K562 (cell line): ENCODE measurements around the gene VEGFB. TPM values are rescaled to one million over a fixed set of nuclear protein-coding genes. Genes with fewer than 3 reads are reported as not detected.

ENCODE experiments used
- ARHGAP35 ChIP-seq: fragments of 450-650 bp; IDR thresholded peaks from 2 replicates; pipeline ENCODE4 v1.6.1; 2018; ENCODE audit not compliant: partially characterized antibody
- BACH1 ChIP-seq: fragments of 200-800 bp; sonication (Bioruptor generic); IDR thresholded peaks from 2 replicates; pipeline ENCODE4 v1.6.1; 2016; ENCODE audit warnings: missing genetic modification characterization, missing compliant biosample characterization
- CEBPG ChIP-seq, 3 experiments: fragments of 200-800 bp in 1 of 3; sonication (Bioruptor generic) in 1 of 3; sonication (generic) in 1 of 3; formaldehyde crosslinking in 1 of 3; IDR thresholded peaks in 2 of 3; conservative IDR thresholded peaks in 1 of 3; 2 replicates each; pipeline versions ENCODE4 v1.6.1 to v1.8.0; 2016 to 2022; ENCODE audit warnings: missing compliant biosample characterization in 2 of 3, missing genetic modification characterization in 2 of 3, mild to moderate bottlenecking in 1 of 3, missing genetic modification reagents in 1 of 3
- DDX20 ChIP-seq: fragments of 450-650 bp; IDR thresholded peaks from 2 replicates; pipeline ENCODE4 v1.6.1; 2016; ENCODE audit warnings: missing genetic modification characterization, low read depth, mild to moderate bottlenecking, missing compliant biosample characterization, moderate library complexity
- EZH2 ChIP-seq: IDR thresholded peaks from 2 replicates; pipeline ENCODE4 v1.6.1; 2012; ENCODE audit warnings: low read depth, mild to moderate bottlenecking, inconsistent platforms, low read length, borderline replicate concordance
- GATA2 ChIP-seq: sonication (generic); formaldehyde crosslinking; IDR thresholded peaks from 2 replicates; pipeline ENCODE4 v1.4.0; 2020; ENCODE audit warnings: mild to moderate bottlenecking, missing genetic modification reagents
- HDAC8 ChIP-seq: fragments of 450-650 bp; IDR thresholded peaks from 2 replicates; pipeline ENCODE4 v1.6.1; 2016; ENCODE audit warnings: mild to moderate bottlenecking, missing genetic modification characterization, moderate library complexity, missing compliant biosample characterization
- LEF1 ChIP-seq: fragments of 450-650 bp; IDR thresholded peaks from 2 replicates; pipeline ENCODE4 v1.6.1; 2016; ENCODE audit warnings: mild to moderate bottlenecking
- MTA3 ChIP-seq: fragments of 450-650 bp; formaldehyde crosslinking; IDR thresholded peaks from 2 replicates; pipeline ENCODE4 v1.6.1; 2017; ENCODE audit warnings: mild to moderate bottlenecking, borderline replicate concordance
- NBN ChIP-seq: fragments of 450-650 bp; IDR thresholded peaks from 2 replicates; pipeline ENCODE4 v1.6.1; 2016; ENCODE audit warnings: low read depth, mild to moderate bottlenecking
- NRF1 ChIP-seq, 2 experiments: fragments of 450-650 bp; IDR thresholded peaks in 1 of 2; conservative IDR thresholded peaks in 1 of 2; 2 replicates each; pipeline ENCODE4 v1.6.1; 2014; ENCODE audit warnings: mild to moderate bottlenecking in 2 of 2
- OTX1 ChIP-seq: fragments of 450-650 bp; formaldehyde crosslinking; IDR thresholded peaks from 2 replicates; pipeline ENCODE4 v1.4.0; 2022; ENCODE audit warnings: mild to moderate bottlenecking
- RUNX1 ChIP-seq: sonication (generic); IDR thresholded peaks from 2 replicates; pipeline ENCODE4 v1.6.1; 2016; ENCODE audit warnings: antibody characterized with exemption, low read depth
- SNIP1 ChIP-seq: fragments of 450-650 bp; IDR thresholded peaks from 2 replicates; pipeline ENCODE4 v1.7.1; 2017; ENCODE audit warnings: low read depth, mild to moderate bottlenecking
- ZNF408 ChIP-seq: fragments of 250-450 bp; sonication (Bioruptor Pico); IDR thresholded peaks from 2 replicates; pipeline ENCODE4 v1.4.0; 2020; ENCODE audit warnings: low read depth, mild to moderate bottlenecking, moderate library complexity
- ZNF445 ChIP-seq: fragments of 250-450 bp; sonication (Bioruptor Pico); IDR thresholded peaks from 2 replicates; pipeline ENCODE4 v1.4.0; 2020; ENCODE audit warnings: low read depth, mild to moderate bottlenecking, moderate library complexity
- ZNF780A ChIP-seq: fragments of 250-450 bp; sonication (Bioruptor Pico); IDR thresholded peaks from 2 replicates; pipeline ENCODE4 v1.5.0; 2021; ENCODE audit warnings: mild to moderate bottlenecking
- polyA plus RNA-seq, 8 experiments: library from polyadenylated mRNA; depleted of rRNA in 4 of 8; stranded (reverse) in 5 of 8; unstranded in 3 of 8; fragments of >200 nt; fragmentation: Nextera tagmentation in 2 of 8; fragmentation: Illumina TruSeq in 1 of 8; extraction: Ambion mirVana in 2 of 8; extraction: Trizol in 1 of 8; gene quantifications; 2 replicates each; pipeline versions ENCODE4 v1.2.1 to v1.2.3, GENCODE V29; 2011 to 2014; ENCODE audit warnings: inconsistent platforms in 1 of 8, missing spikeins in 1 of 8
- total RNA-seq, 7 experiments: library from RNA; depleted of rRNA in 6 of 7; stranded (reverse); fragments of >200 nt in 6 of 7; fragmentation: Illumina TruSeq in 2 of 7; extraction: Trizol in 2 of 7; gene quantifications; 2 replicates each; pipeline versions ENCODE4 v1.2.1 to v1.2.3, GENCODE V29; 2011 to 2021; ENCODE audit warnings: low replicate concordance in 1 of 7
- TF ChIP-seq, protein P1 (sequence below): fragments of 250-450 bp; sonication (Bioruptor Pico); IDR thresholded peaks from 2 replicates; pipeline ENCODE4 v1.5.0; 2022; ENCODE audit warnings: mild to moderate bottlenecking
- TF ChIP-seq, protein P2 (sequence below): fragments of 450-650 bp; IDR thresholded peaks from 2 replicates; pipeline ENCODE4 v1.6.1; 2016; ENCODE audit warnings: borderline replicate concordance
- TF ChIP-seq, protein P3 (sequence below): IDR thresholded peaks from 3 replicates; pipeline ENCODE4 v1.6.1; 2011; ENCODE audit warnings: borderline replicate concordance, mild to moderate bottlenecking, moderate library complexity; ENCODE audit not compliant: insufficient read length; ENCODE audit errors: extremely low read depth

The VEGFB gene
- total and polyA plus RNA-seq, 9 of the 15 experiments (the other 6 are each of a cell fraction or from before 2014, with no cell fraction given) = 11.0 to 83.4 (median 25.7) TPM

GRCh38 chr11:64246871-64247728, 12.7 kb downstream of the VEGFB start, which contains the start of gene PPP1R14B (continued):
- TF ChIP-seq, protein P1, sequence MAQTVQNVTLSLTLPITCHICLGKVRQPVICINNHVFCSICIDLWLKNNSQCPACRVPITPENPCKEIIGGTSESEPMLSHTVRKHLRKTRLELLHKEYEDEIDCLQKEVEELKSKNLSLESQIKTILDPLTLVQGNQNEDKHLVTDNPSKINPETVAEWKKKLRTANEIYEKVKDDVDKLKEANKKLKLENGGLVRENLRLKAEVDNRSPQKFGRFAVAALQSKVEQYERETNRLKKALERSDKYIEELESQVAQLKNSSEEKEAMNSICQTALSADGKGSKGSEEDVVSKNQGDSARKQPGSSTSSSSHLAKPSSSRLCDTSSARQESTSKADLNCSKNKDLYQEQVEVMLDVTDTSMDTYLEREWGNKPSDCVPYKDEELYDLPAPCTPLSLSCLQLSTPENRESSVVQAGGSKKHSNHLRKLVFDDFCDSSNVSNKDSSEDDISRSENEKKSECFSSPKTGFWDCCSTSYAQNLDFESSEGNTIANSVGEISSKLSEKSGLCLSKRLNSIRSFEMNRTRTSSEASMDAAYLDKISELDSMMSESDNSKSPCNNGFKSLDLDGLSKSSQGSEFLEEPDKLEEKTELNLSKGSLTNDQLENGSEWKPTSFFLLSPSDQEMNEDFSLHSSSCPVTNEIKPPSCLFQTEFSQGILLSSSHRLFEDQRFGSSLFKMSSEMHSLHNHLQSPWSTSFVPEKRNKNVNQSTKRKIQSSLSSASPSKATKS (CRISPR knock-in tag) = no peak
- no peak for TF ChIP-seq ARHGAP35
- TF ChIP-seq NBN = no peak
- TF ChIP-seq ZNF408 = no peak
- no peak for TF ChIP-seq DDX20 (tag)
- no peak for TF ChIP-seq RUNX1
- TF ChIP-seq NRF1 (conservative IDR thresholded peaks at IDR 0.05 in 1 of 2, IDR thresholded peaks at IDR 0.05 in 1 of 2) = peak; percentile 62 to 73
- no peak for TF ChIP-seq BACH1 (tag)
- no peak; the same call in 1 of the 2 replicates for TF ChIP-seq HDAC8 (tag)
- no peak for TF ChIP-seq EZH2
- TF ChIP-seq, protein P2, sequence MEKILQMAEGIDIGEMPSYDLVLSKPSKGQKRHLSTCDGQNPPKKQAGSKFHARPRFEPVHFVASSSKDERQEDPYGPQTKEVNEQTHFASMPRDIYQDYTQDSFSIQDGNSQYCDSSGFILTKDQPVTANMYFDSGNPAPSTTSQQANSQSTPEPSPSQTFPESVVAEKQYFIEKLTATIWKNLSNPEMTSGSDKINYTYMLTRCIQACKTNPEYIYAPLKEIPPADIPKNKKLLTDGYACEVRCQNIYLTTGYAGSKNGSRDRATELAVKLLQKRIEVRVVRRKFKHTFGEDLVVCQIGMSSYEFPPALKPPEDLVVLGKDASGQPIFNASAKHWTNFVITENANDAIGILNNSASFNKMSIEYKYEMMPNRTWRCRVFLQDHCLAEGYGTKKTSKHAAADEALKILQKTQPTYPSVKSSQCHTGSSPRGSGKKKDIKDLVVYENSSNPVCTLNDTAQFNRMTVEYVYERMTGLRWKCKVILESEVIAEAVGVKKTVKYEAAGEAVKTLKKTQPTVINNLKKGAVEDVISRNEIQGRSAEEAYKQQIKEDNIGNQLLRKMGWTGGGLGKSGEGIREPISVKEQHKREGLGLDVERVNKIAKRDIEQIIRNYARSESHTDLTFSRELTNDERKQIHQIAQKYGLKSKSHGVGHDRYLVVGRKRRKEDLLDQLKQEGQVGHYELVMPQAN = peak; percentile 94
- no peak for TF ChIP-seq CEBPG (CRISPR knock-in tag; IDR thresholded peaks at IDR 0.05)
- no peak for TF ChIP-seq CEBPG (tag; conservative IDR thresholded peaks at IDR 0.05 in 1 of 2, IDR thresholded peaks at IDR 0.05 in 1 of 2)
- peak; percentile 76; the same call in 1 of the 2 replicates for TF ChIP-seq MTA3
- TF ChIP-seq, protein P3, sequence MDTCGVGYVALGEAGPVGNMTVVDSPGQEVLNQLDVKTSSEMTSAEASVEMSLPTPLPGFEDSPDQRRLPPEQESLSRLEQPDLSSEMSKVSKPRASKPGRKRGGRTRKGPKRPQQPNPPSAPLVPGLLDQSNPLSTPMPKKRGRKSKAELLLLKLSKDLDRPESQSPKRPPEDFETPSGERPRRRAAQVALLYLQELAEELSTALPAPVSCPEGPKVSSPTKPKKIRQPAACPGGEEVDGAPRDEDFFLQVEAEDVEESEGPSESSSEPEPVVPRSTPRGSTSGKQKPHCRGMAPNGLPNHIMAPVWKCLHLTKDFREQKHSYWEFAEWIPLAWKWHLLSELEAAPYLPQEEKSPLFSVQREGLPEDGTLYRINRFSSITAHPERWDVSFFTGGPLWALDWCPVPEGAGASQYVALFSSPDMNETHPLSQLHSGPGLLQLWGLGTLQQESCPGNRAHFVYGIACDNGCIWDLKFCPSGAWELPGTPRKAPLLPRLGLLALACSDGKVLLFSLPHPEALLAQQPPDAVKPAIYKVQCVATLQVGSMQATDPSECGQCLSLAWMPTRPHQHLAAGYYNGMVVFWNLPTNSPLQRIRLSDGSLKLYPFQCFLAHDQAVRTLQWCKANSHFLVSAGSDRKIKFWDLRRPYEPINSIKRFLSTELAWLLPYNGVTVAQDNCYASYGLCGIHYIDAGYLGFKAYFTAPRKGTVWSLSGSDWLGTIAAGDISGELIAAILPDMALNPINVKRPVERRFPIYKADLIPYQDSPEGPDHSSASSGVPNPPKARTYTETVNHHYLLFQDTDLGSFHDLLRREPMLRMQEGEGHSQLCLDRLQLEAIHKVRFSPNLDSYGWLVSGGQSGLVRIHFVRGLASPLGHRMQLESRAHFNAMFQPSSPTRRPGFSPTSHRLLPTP = no peak
- TF ChIP-seq ZNF445 (CRISPR knock-in tag) = no peak
- no peak for TF ChIP-seq GATA2 (CRISPR knock-in tag)
- TF ChIP-seq SNIP1 = peak; percentile 34; the same call in 1 of the 2 replicates
- TF ChIP-seq OTX1 = no peak
- TF ChIP-seq LEF1 = peak; percentile 38; the same call in 1 of the 2 replicates
- no peak for TF ChIP-seq ZNF780A
